Lower leg skin (tissue), 4 donors: ENCODE data around the gene FOSL2. TPM values are rescaled to one million over a fixed set of nuclear protein-coding genes. Genes with fewer than 3 reads are reported as not detected.

ENCODE experiments used
- DNase-seq, 2 donors: peaks; one replicate each; pipeline ENCODE4 v3.0.0-alpha.2; 2019; ENCODE audit warnings: low spot score in 2 of 2
- H3K4me3 ChIP-seq: fragments of 200-600 bp; sonication (generic); 2 replicates; pipeline ENCODE4 v1.5.1; 2017; ENCODE audit warnings: mild to moderate bottlenecking, low read depth; ENCODE audit not compliant: poor library complexity, severe bottlenecking
- POLR2A ChIP-seq, 2 donors: fragments of 450-650 bp; IDR thresholded peaks; one replicate each; pipeline ENCODE4 v1.6.1; 2016 to 2017; ENCODE audit warnings: antibody characterized with exemption in 2 of 2, mild to moderate bottlenecking in 1 of 2, moderate library complexity in 1 of 2
- WGBS, 2 donors: methylation state at CpG; one replicate each; pipeline ENCODE4 v1.1.5; 2018; 5-methylcytosine and 5-hydroxymethylcytosine counted together
- intact Hi-C: fragments of 100-400 bp; cut with DNase I; formaldehyde crosslinking; loops from one replicate; pipeline ENCODE4 v1.15.0; 2023; ENCODE audit warnings: low total_unique reads
- total RNA-seq, 4 donors: library from RNA; depleted of rRNA; stranded (reverse); fragments of >200 nt; gene quantifications; one replicate each; pipeline ENCODE4 v1.1.0, GENCODE V29; 2016
- TF ChIP-seq, protein P1 (sequence below), 3 donors: fragments of 450-650 bp; IDR thresholded peaks; one replicate each; pipeline ENCODE4 v1.5.1; 2016; ENCODE audit warnings: antibody characterized with exemption in 3 of 3, mild to moderate bottlenecking in 3 of 3, moderate library complexity in 2 of 3

FOSL2 gene
- total RNA-seq, 4 donors from 2014 or later, result 189 to 423 (median 301) TPM

DNA sequence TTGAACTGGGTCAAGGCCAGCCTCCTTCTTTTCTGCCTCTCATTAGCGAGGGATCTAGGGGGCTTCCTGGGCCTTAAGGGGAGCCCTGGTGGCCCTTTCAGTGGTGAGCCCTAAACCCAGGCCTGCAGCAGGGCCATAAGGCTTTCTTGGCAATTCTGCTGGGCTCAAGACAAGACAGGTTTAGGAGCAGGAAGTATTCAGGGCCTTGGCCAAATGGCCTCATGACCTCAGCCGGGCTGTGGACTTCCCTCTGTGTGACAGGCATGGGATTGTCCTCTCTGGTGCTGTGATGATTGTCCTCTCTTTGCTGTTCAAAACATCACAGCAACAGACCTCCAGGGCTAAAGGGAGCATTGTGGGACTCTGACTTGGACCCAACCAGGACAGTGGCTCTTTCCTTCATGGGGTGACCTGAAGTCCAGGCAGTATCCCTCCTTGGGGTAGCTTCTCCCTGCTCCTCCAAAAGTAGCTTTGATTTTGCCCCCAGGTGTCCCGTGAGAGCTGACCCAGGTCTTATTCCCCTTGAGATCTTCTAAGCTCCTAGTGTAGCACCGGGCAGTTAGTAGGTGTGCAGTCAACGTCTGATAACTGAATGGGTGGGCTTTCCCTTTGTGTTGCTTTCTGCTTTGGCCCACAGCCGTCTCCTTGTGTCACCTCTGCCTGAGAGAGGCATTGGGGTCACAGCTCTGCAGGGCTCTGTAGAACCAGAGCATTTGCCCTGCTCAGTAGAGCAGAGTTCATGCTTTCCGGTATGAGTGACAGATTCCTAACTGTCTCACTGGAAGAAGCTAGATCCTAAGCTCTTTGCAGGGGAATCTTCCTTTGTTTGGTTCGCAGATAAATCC lies 14.7 kb downstream of the FOSL2 start:
- 85 to 91% methylated on average over 7 to 8 of the region's 8 CpGs for WGBS, 2 donors
- DNase-seq, result no peak
- TF ChIP-seq, protein P1, sequence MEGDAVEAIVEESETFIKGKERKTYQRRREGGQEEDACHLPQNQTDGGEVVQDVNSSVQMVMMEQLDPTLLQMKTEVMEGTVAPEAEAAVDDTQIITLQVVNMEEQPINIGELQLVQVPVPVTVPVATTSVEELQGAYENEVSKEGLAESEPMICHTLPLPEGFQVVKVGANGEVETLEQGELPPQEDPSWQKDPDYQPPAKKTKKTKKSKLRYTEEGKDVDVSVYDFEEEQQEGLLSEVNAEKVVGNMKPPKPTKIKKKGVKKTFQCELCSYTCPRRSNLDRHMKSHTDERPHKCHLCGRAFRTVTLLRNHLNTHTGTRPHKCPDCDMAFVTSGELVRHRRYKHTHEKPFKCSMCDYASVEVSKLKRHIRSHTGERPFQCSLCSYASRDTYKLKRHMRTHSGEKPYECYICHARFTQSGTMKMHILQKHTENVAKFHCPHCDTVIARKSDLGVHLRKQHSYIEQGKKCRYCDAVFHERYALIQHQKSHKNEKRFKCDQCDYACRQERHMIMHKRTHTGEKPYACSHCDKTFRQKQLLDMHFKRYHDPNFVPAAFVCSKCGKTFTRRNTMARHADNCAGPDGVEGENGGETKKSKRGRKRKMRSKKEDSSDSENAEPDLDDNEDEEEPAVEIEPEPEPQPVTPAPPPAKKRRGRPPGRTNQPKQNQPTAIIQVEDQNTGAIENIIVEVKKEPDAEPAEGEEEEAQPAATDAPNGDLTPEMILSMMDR (IDR thresholded peaks at IDR 0.05), result no peak
- TF ChIP-seq POLR2A (IDR thresholded peaks at IDR 0.05), result no peak
- no peak overlapping the region for H3K4me3 ChIP-seq
- intact Hi-C loops, result no loop called here

DNA sequence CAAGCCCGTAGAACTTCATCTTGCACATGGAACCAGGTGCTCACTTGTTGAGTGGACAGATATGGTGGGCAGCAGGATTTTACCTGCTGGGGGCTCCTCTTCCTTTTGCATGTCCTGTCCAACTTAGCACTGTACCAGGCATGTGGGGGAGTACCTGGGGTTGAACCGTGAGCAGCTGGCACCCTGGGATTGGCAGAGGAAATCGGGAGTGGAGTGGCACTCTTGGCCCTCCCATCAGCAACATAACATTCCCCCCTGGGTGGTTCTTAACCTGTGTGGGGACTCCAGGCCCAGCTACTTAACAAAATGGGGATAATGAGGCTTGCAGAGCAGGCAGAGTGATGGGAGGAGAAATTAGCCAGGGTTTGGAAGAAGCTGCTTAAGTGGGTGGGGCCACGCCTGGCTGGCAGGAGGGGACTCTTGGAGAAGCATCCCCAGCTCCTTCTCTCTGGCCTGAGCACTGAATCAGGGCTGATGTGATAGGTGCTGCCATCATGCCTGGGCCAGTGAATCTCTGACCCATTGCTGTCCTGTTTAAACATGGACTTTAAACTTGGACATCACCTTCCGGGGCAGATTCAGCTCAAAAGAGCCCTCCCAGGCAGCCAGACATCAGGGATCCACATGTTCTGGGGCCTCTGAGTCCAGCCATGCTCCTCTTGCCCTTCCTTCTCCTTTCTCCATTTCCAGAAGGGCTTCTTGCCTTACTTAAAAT lies 15.5 kb downstream of the FOSL2 start:
- DNase-seq, result no peak
- TF ChIP-seq, protein P1 (IDR thresholded peaks at IDR 0.05), result no peak
- no peak for TF ChIP-seq POLR2A (IDR thresholded peaks at IDR 0.05)
- no peak overlapping the region for H3K4me3 ChIP-seq
- 59 to 63% methylated on average over 5 of the region's 5 CpGs for WGBS, 2 donors
- intact Hi-C loops, result no loop called here

DNA sequence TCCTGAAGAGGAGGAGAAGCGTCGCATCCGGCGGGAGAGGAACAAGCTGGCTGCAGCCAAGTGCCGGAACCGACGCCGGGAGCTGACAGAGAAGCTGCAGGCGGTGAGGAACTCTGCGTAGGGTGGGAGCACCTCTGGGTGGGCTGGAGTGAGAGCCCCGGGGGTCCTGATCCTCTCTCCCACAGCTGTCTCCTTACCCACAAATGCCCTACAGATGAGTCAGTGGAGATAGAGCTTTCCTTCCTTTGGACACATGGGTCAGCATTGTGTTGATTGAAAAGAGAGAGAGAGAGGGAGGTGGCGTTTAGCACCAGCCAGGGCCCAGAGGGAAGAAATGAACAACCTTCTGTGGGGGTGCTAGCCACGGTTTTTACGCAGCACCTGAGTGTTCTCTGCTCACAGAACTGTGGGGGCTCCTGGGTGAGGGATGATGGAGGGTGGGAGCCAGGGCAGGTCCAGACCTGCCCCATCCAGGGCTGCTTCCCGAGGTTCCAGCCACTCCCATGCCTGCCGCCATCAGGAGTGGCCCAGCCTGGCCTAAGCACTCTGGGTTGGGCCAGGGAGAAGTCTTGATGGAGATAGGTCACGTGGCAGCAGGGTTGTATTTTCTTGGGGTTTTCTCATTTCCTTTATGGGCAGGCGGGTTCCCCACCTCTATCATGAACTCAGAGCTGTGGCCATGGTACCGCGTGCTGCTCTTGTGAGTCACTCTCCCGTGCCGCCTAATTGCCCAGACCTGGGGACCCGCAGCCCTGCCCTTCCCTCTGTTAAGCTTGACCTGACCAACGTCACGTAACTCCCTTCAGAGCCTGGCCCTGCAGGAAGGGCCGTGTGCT lies 16.3 kb downstream of the FOSL2 start:
- WGBS, 2 donors, result 72 to 73% methylated on average over 26 of the region's 26 CpGs
- TF ChIP-seq, protein P1 (IDR thresholded peaks at IDR 0.05), result no peak
- no peak for TF ChIP-seq POLR2A (IDR thresholded peaks at IDR 0.05)
- intact Hi-C loops, result no loop called here
- H3K4me3 ChIP-seq, result no peak overlapping the region
- no peak for DNase-seq

GRCh38 chr2:28411166-28411755 lies 18.6 kb downstream of the FOSL2 start:
- intact Hi-C loops, result no loop called here
- TF ChIP-seq, protein P1 (IDR thresholded peaks at IDR 0.05), result no peak
- no peak for TF ChIP-seq POLR2A (IDR thresholded peaks at IDR 0.05)
- WGBS, 2 donors, result 85 to 90% methylated on average over 5 of the region's 5 CpGs
- no peak overlapping the region for H3K4me3 ChIP-seq
- DNase-seq, result no peak

GRCh38 chr2:28411956-28412609 lies 19.4 kb downstream of the FOSL2 start:
- no peak overlapping the region for H3K4me3 ChIP-seq
- DNase-seq, result no peak
- WGBS, 2 donors, result 90 to 92% methylated on average over 27 of the region's 27 CpGs

More at GRCh38 chr2:28411956-28412609, 19.4 kb downstream of the FOSL2 start:
- intact Hi-C loops, result no loop called here
- TF ChIP-seq POLR2A (IDR thresholded peaks at IDR 0.05), result no peak
- TF ChIP-seq, protein P1 (IDR thresholded peaks at IDR 0.05), result no peak
